Mesothelial cell of epicardium (in vitro differentiated cells): ENCODE results near the gene TCOF1. TPM values are rescaled to one million over a fixed set of nuclear protein-coding genes. Genes with fewer than 3 reads are reported as not detected.

Source experiments
- DNase-seq, 2 experiments: peaks; one replicate each; pipeline ENCODE4 v3.0.0; 2021; ENCODE audit warnings: low spot score in 2 of 2; ENCODE audit not compliant: unreplicated experiment in 2 of 2
- H3K27ac Mint-ChIP-seq: 2 replicates; pipeline ENCODE4 v1.8.0; 2021; ENCODE audit warnings: mixed read lengths
- H3K27me3 Mint-ChIP-seq: 2 replicates; pipeline ENCODE4 v1.8.0; 2021; ENCODE audit warnings: low read depth, mixed read lengths
- H3K36me3 Mint-ChIP-seq: 2 replicates; pipeline ENCODE4 v1.8.0; 2021; ENCODE audit warnings: mixed read lengths
- H3K4me1 Mint-ChIP-seq: 2 replicates; pipeline ENCODE4 v1.8.0; 2021; ENCODE audit warnings: mixed read lengths
- H3K4me3 Mint-ChIP-seq: 2 replicates; pipeline ENCODE4 v1.8.0; 2021; ENCODE audit warnings: mild to moderate bottlenecking, moderate library complexity, mixed read lengths
- H3K9me3 Mint-ChIP-seq: 2 replicates; pipeline ENCODE4 v1.8.0; 2021; ENCODE audit warnings: mixed read lengths
- total RNA-seq: library from RNA; stranded (reverse); gene quantifications from 3 replicates; pipeline ENCODE4 v1.2.1, GENCODE V29; 2021
- TF ChIP-seq, protein P1 (sequence below): fragments of 200-600 bp; sonication (generic); IDR thresholded peaks from one replicate; pipeline ENCODE4 v1.5.0; 2021; ENCODE audit warnings: antibody characterized with exemption; ENCODE audit not compliant: unreplicated experiment

Gene TCOF1
- total RNA-seq, 1 donor from 2014 or later: 58.8 TPM

GRCh38 chr5:150311015-150311692 lies 46.3 kb upstream of the TCOF1 start:
- no peaks in the 10 kb centered on the region for H3K27me3 Mint-ChIP-seq
- no peak overlapping the region for H3K4me3 Mint-ChIP-seq
- no peaks in the 10 kb centered on the region for H3K9me3 Mint-ChIP-seq
- H3K4me1 Mint-ChIP-seq: peaks cover 20% of the 10 kb centered on the region
- DNase-seq: no peak
- H3K36me3 Mint-ChIP-seq: no peaks in the 10 kb centered on the region
- H3K27ac Mint-ChIP-seq: peak overlapping the region; percentile 21
- TF ChIP-seq, protein P1, sequence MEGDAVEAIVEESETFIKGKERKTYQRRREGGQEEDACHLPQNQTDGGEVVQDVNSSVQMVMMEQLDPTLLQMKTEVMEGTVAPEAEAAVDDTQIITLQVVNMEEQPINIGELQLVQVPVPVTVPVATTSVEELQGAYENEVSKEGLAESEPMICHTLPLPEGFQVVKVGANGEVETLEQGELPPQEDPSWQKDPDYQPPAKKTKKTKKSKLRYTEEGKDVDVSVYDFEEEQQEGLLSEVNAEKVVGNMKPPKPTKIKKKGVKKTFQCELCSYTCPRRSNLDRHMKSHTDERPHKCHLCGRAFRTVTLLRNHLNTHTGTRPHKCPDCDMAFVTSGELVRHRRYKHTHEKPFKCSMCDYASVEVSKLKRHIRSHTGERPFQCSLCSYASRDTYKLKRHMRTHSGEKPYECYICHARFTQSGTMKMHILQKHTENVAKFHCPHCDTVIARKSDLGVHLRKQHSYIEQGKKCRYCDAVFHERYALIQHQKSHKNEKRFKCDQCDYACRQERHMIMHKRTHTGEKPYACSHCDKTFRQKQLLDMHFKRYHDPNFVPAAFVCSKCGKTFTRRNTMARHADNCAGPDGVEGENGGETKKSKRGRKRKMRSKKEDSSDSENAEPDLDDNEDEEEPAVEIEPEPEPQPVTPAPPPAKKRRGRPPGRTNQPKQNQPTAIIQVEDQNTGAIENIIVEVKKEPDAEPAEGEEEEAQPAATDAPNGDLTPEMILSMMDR: no peak

- Mint-ChIP-seq H3K27me3 (no peaks in the 10 kb centered on the region), H3K36me3 (no peaks in the 10 kb centered on the region), H3K4me1 (peaks cover 21% of the 10 kb centered on the region), H3K9me3 (no peaks in the 10 kb centered on the region), H3K27ac (peak overlapping the region; percentile 26), H3K4me3 (no peak overlapping the region)
- DNase-seq: no peak
- TF ChIP-seq, protein P1: no peak
Observed at GRCh38 chr5:150312518-150312917, 45.0 kb upstream of the TCOF1 start.

GRCh38 chr5:150313501-150313900 lies 44.0 kb upstream of the TCOF1 start:
- no peak for DNase-seq
- Mint-ChIP-seq H3K36me3 (no peaks in the 10 kb centered on the region), H3K27me3 (no peaks in the 10 kb centered on the region), H3K4me3 (no peak overlapping the region), H3K9me3 (no peaks in the 10 kb centered on the region), H3K4me1 (peaks cover 29% of the 10 kb centered on the region), H3K27ac (peak overlapping the region; percentile 27)
- TF ChIP-seq, protein P1: no peak

DNA sequence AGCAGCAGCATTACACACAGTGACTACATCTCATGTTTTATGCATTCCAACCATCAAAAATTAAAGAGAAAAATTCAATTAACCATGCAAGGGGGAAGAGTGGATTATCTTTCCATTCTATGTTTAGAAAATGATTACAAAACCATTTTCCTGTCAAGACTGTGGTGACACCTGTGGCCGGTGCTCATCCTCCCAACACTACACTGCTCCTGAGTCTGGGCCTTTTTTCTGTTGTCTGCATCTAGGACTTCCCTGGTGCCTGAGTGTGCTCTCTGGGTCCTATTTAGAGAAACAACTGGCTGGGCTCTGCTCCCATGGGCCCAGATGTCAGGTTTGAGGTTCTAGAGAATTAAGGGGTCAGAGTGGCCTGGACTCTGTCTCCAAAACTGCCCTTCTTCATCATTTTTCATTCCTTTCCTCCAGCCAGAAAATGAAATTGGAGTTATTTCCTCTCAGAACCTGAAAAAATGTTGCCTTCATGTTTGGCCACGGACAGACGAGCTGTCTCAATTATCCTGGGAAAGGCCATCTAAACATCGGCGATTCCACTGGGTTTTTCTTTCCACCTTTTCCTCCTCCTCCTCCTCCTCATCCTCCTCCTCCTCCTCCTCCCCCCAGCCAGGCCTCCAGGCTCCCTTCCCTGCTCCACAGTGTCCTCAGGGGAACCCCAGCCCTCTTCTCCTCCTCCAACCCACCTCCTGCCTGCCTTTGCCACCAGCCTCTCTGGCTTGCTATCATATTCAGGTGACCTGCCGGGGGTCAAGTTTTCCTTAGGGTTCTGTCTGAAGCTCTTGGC lies 43.4 kb upstream of the TCOF1 start:
- TF ChIP-seq, protein P1: no peak
- peaks cover 36% of the 10 kb centered on the region for H3K4me1 Mint-ChIP-seq
- H3K27me3 Mint-ChIP-seq: no peaks in the 10 kb centered on the region
- no peak for DNase-seq
- H3K9me3 Mint-ChIP-seq: no peaks in the 10 kb centered on the region
- no peak overlapping the region for H3K4me3 Mint-ChIP-seq
- H3K36me3 Mint-ChIP-seq: no peaks in the 10 kb centered on the region
- H3K27ac Mint-ChIP-seq: peak overlapping the region; percentile 39

GRCh38 chr5:150315245-150315644 lies 42.3 kb upstream of the TCOF1 start:
- Mint-ChIP-seq H3K36me3 (no peaks in the 10 kb centered on the region), H3K9me3 (no peaks in the 10 kb centered on the region), H3K27me3 (no peaks in the 10 kb centered on the region), H3K4me1 (peaks cover 39% of the 10 kb centered on the region), H3K4me3 (no peak overlapping the region), H3K27ac (no peak overlapping the region)
- no peak for DNase-seq
- TF ChIP-seq, protein P1: no peak
